GM04503 (cell line): ENCODE measurements around the gene SEZ6L.

Experiments used
- DNase-seq: peaks from one replicate; pipeline ENCODE4 v3.0.0-alpha.2; 2012; ENCODE audit warnings: low read depth

The SEZ6L gene

GRCh38 chr22:26298605-26299310 lies 129.5 kb downstream of the SEZ6L start:
- no peak for DNase-seq

- DNase-seq: no peak
Measured at GRCh38 chr22:26302726-26303125, 133.5 kb downstream of the SEZ6L start.

GRCh38 chr22:26303475-26303874 lies 134.2 kb downstream of the SEZ6L start:
- no peak for DNase-seq

GRCh38 chr22:26304730-26305129 lies 135.5 kb downstream of the SEZ6L start:
- no peak for DNase-seq

GRCh38 chr22:26308467-26308866 lies 139.2 kb downstream of the SEZ6L start:
- no peak for DNase-seq

- DNase-seq: no peak
Measured at GRCh38 chr22:26310616-26311015, 141.4 kb downstream of the SEZ6L start.

- no peak for DNase-seq
Measured at GRCh38 chr22:26313291-26313690, 144.0 kb downstream of the SEZ6L start.

- DNase-seq: no peak
Measured at GRCh38 chr22:26314171-26314570, 144.9 kb downstream of the SEZ6L start.

GRCh38 chr22:26314656-26315055 lies 145.4 kb downstream of the SEZ6L start:
- DNase-seq: no peak

- no peak for DNase-seq
Measured at GRCh38 chr22:26316732-26317285, 147.5 kb downstream of the SEZ6L start.

GRCh38 chr22:26318975-26319374 lies 149.7 kb downstream of the SEZ6L start:
- peak; percentile 41 for DNase-seq

GRCh38 chr22:26320447-26320846 lies 151.2 kb downstream of the SEZ6L start:
- no peak for DNase-seq

GRCh38 chr22:26321469-26321913 lies 152.2 kb downstream of the SEZ6L start:
- DNase-seq: peak; percentile 88

GRCh38 chr22:26322179-26322905 lies 153.1 kb downstream of the SEZ6L start:
- peak; percentile 99 for DNase-seq

GRCh38 chr22:26323013-26323412 lies 153.8 kb downstream of the SEZ6L start:
- no peak for DNase-seq

- DNase-seq: no peak
Measured at GRCh38 chr22:26324150-26324549, 154.9 kb downstream of the SEZ6L start.

GRCh38 chr22:26325641-26326040 lies 156.4 kb downstream of the SEZ6L start:
- DNase-seq: no peak

- no peak for DNase-seq
Measured at GRCh38 chr22:26326803-26327202, 157.5 kb downstream of the SEZ6L start.

GRCh38 chr22:26327306-26327705 lies 158.0 kb downstream of the SEZ6L start:
- DNase-seq: no peak

- DNase-seq: no peak
Measured at GRCh38 chr22:26328221-26328620, 159.0 kb downstream of the SEZ6L start.

- no peak for DNase-seq
Measured at GRCh38 chr22:26330971-26331625, 161.8 kb downstream of the SEZ6L start.

- DNase-seq: no peak
Measured at GRCh38 chr22:26333088-26333800, 164.0 kb downstream of the SEZ6L start.
